HCT116 (cell line): ENCODE results near the gene AMTN. TPM values are rescaled to one million over a fixed set of nuclear protein-coding genes. Genes with fewer than 3 reads are reported as not detected.

ENCODE experiments used
- ATAC-seq: fragments of 200-7000 bp; cut with Tn5 transposase; 2 replicates; pipeline ENCODE4 v1.9.1; 2020; ENCODE audit warnings: mild to moderate bottlenecking, moderate library complexity
- BruUV-seq: library from RNA; stranded (reverse); fragments of 400-500 nt; replicated peaks from 2 replicates; lab custom pipeline; 2021; lab: Mats Ljungman, UMichigan
- CTCF ChIA-PET: fragments of 300-600 bp; sonication (Branson Sonifier 250); formaldehyde crosslinking; loops from one replicate; lab custom pipeline; 2021; ENCODE audit warnings: antibody characterized with exemption; lab: Charles Lee
- POLR2A ChIA-PET: fragments of 300-600, 350-600 bp; sonication (Branson Sonifier 250); formaldehyde crosslinking; loops from one replicate; lab custom pipeline; 2021; ENCODE audit warnings: antibody characterized with exemption; lab: Charles Lee
- RAD21 ChIA-PET, 2 experiments: fragments of 300-600 bp; sonication (Branson Sonifier 250); formaldehyde crosslinking; loops; one replicate each; lab custom pipeline; 2023; ENCODE audit warnings: low total read pairs in 2 of 2; ENCODE audit not compliant: uncharacterized antibody in 2 of 2, unreplicated experiment in 2 of 2, low non-redundant PET in 1 of 2; lab: Charles Lee
- DNase-seq: peaks from one replicate; pipeline ENCODE4 v3.0.0-alpha.2; 2010; ENCODE audit warnings: low read depth, low spot score
- H2AFZ ChIP-seq: fragments of 200-600 bp; shearing (Covaris generic), sonication (generic); 2 replicates; pipeline ENCODE4 v1.6.1; 2017; ENCODE audit warnings: low read depth, mixed run types, mixed read lengths, antibody characterized with exemption, low read length; ENCODE audit not compliant: poor library complexity, severe bottlenecking
- H3K27ac ChIP-seq: 2 replicates; pipeline ENCODE4 v1.5.1; 2012; ENCODE audit warnings: low read depth, low read length
- H3K27me3 ChIP-seq: fragments of 200-600 bp; sonication (generic); 2 replicates; pipeline ENCODE4 v1.6.1; 2016; ENCODE audit warnings: mixed run types, low read length, mixed read lengths; ENCODE audit not compliant: insufficient read depth
- H3K36me3 ChIP-seq, 2 experiments: fragments of 200-500 bp in 1 of 2; fragments of 200-600 bp in 1 of 2; sonication (Bioruptor generic) in 1 of 2; sonication (generic) in 1 of 2; 2 replicates each; pipeline versions ENCODE4 v1.5.1 to v1.6.1; 2014 to 2016; ENCODE audit warnings: low read length in 2 of 2, inconsistent platforms in 1 of 2, mixed read lengths in 1 of 2, mixed run types in 1 of 2; ENCODE audit not compliant: insufficient read depth in 2 of 2, control insufficient read depth in 1 of 2
- H3K4me1 ChIP-seq, 2 experiments: fragments of 200-600 bp in 1 of 2; sonication (generic) in 1 of 2; 2 replicates each; pipeline versions ENCODE4 v1.5.1 to v1.6.1; 2012 to 2017; ENCODE audit warnings: low read length in 2 of 2, inconsistent platforms in 1 of 2, mild to moderate bottlenecking in 1 of 2, mixed read lengths in 1 of 2, mixed run types in 1 of 2, moderate library complexity in 1 of 2; ENCODE audit not compliant: insufficient read depth in 2 of 2, control insufficient read depth in 1 of 2
- H3K4me2 ChIP-seq: fragments of 200-600 bp; sonication (generic); 2 replicates; pipeline ENCODE4 v1.6.1; 2017; ENCODE audit warnings: mixed run types, low read length, mixed read lengths
- H3K4me3 ChIP-seq, 2 experiments: fragments of 200-600 bp in 1 of 2; sonication (generic) in 1 of 2; replicated peaks in 1 of 2; 2 replicates each; pipeline ENCODE4 v1.5.1; 2011 to 2016; ENCODE audit warnings: low read length in 2 of 2, control low read depth in 1 of 2, low read depth in 1 of 2, mild to moderate bottlenecking in 1 of 2, mixed read lengths in 1 of 2, mixed run types in 1 of 2
- H3K79me2 ChIP-seq: fragments of 200-600 bp; sonication (generic); 2 replicates; pipeline ENCODE4 v1.6.1; 2017; ENCODE audit warnings: mild to moderate bottlenecking, mixed run types, low read length, moderate library complexity, mixed read lengths; ENCODE audit not compliant: insufficient read depth
- H3K9ac ChIP-seq: fragments of 200-600 bp; sonication (generic); 2 replicates; pipeline ENCODE4 v1.6.1; 2016; ENCODE audit warnings: low read length, mixed read lengths
- H3K9me2 ChIP-seq: fragments of 200-600 bp; sonication (generic), shearing (Covaris generic); 2 replicates; pipeline ENCODE4 v1.6.1; 2017; ENCODE audit warnings: mixed run types, mild to moderate bottlenecking, moderate library complexity; ENCODE audit not compliant: insufficient read depth
- H3K9me3 ChIP-seq, 2 experiments: fragments of 200-500 bp in 1 of 2; fragments of 200-600 bp in 1 of 2; sonication (Bioruptor generic) in 1 of 2; sonication (generic) in 1 of 2; 2 replicates each; pipeline ENCODE4 v1.6.1; 2014 to 2017; ENCODE audit warnings: low read length in 2 of 2, mixed read lengths in 2 of 2, inconsistent platforms in 1 of 2, low read depth in 1 of 2, mild to moderate bottlenecking in 1 of 2, mixed run types in 1 of 2, moderate library complexity in 1 of 2; ENCODE audit not compliant: control insufficient read depth in 1 of 2, insufficient read depth in 1 of 2
- H4K20me1 ChIP-seq: fragments of 200-600 bp; sonication (generic), shearing (Covaris generic); 2 replicates; pipeline ENCODE4 v1.6.1; 2017; ENCODE audit warnings: mixed run types, mild to moderate bottlenecking, moderate library complexity; ENCODE audit not compliant: insufficient read depth
- EGR1 ChIP-seq: IDR thresholded peaks from 2 replicates; pipeline ENCODE4 v1.6.1; 2012; ENCODE audit warnings: low read depth
- ELF1 ChIP-seq: IDR thresholded peaks from 2 replicates; pipeline ENCODE4 v1.6.1; 2012; ENCODE audit warnings: low read depth, borderline replicate concordance
- RAD21 ChIP-seq: IDR thresholded peaks from 2 replicates; pipeline ENCODE4 v1.6.1; 2012; ENCODE audit warnings: low read depth, mild to moderate bottlenecking
- SRF ChIP-seq: IDR thresholded peaks from 2 replicates; pipeline ENCODE4 v1.6.1; 2012; ENCODE audit warnings: low read depth
- ZNF274 ChIP-seq: fragments of 200-500 bp; sonication (Bioruptor generic); IDR thresholded peaks from 2 replicates; pipeline ENCODE4 v1.6.1; 2014; ENCODE audit warnings: mild to moderate bottlenecking, low read depth, low read length, inconsistent platforms
- intact Hi-C: fragments of 100-400 bp; cut with micrococcal nuclease; formaldehyde crosslinking; loops from 2 replicates; pipeline ENCODE4 v1.10.0; 2022
- total RNA-seq: library from RNA; stranded (reverse); gene quantifications from one replicate; pipeline ENCODE4 v1.2.1, GENCODE V29; 2021; ENCODE audit not compliant: unreplicated experiment
- TF ChIP-seq, protein P1 (sequence below): IDR thresholded peaks from 2 replicates; pipeline ENCODE4 v1.6.1; 2012
- TF ChIP-seq, protein P2 (sequence below), 3 experiments: fragments of 200-600 bp in 1 of 3; sonication (generic) in 1 of 3; IDR thresholded peaks in 2 of 3; conservative IDR thresholded peaks in 1 of 3; 2 replicates each; pipeline ENCODE4 v1.5.1; 2012 to 2017; ENCODE audit warnings: low read depth in 2 of 3, low read length in 2 of 3, antibody characterized with exemption in 1 of 3, borderline replicate concordance in 1 of 3, control low read depth in 1 of 3, mild to moderate bottlenecking in 1 of 3, mixed read lengths in 1 of 3, mixed run types in 1 of 3, moderate library complexity in 1 of 3; ENCODE audit not compliant: insufficient read depth in 1 of 3

Gene AMTN
- total RNA-seq, 1 experiment from 2014 or later: not detected

DNA sequence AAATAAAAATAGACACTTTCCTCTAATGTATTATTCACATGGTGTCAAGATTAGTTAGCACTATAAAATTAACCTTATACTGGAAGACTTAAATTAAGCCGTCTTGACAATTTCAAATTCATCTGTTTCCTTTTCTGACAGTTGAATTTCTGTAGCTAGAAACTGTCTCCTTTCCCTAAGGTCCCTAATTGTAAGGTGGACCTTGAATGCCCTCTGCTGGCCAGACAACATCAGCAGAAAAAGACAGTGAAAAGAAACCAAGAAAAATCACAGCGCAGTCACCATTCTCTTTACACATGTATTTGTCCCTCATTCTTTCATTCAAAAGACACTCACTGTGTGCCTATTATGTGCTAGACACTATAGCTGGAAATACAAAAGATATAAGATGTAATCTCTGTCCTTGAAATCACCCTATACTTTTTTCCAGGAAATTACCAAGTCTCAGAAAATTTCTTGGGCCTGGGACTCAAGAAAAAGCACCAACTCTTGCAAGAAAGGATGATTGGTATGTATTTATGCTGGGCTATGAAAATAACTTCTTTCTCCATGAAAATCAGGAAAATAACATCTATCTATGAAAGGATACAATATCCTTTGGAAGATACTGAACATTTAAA is 41.0 kb downstream of the AMTN start:
- Histone ChIP-seq H3K79me2 (no peaks in the 10 kb centered on the region), H3K9me3 (no peaks in the 10 kb centered on the region), H3K36me3 (no peaks in the 10 kb centered on the region), H3K9ac (no peak overlapping the region), H4K20me1 (no peaks in the 10 kb centered on the region), H3K27me3 (no peaks in the 10 kb centered on the region), H3K4me3 (no peak overlapping the region), H3K9me2 (no peaks in the 10 kb centered on the region), H2AFZ (peak overlapping the region; percentile 43), H3K4me1 (no peaks in the 10 kb centered on the region), H3K4me2 (peak overlapping the region; percentile 17; the same call in 1 of the 2 replicates), H3K27ac (no peak overlapping the region)
- POLR2A ChIA-PET: no interaction called here
- CTCF ChIA-PET: interaction anchor here (0.5 to 1.3 kb wide), 7 partner anchors 9 to 678 kb away, joined by 3 to 9 read pairs (median 5); no protein-coding TSS in a partner anchor
- ATAC-seq (peak; percentile 75), DNase-seq (peak; percentile 35)
- BruUV-seq: no TSS peak
- no peak for TF ChIP-seq SRF
- no peak for TF ChIP-seq ELF1
- peak; percentile 84 for TF ChIP-seq RAD21
- TF ChIP-seq ZNF274: no peak
- no peak for TF ChIP-seq EGR1
- TF ChIP-seq, protein P1, sequence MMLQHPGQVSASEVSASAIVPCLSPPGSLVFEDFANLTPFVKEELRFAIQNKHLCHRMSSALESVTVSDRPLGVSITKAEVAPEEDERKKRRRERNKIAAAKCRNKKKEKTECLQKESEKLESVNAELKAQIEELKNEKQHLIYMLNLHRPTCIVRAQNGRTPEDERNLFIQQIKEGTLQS: no peak
- TF ChIP-seq, protein P2, sequence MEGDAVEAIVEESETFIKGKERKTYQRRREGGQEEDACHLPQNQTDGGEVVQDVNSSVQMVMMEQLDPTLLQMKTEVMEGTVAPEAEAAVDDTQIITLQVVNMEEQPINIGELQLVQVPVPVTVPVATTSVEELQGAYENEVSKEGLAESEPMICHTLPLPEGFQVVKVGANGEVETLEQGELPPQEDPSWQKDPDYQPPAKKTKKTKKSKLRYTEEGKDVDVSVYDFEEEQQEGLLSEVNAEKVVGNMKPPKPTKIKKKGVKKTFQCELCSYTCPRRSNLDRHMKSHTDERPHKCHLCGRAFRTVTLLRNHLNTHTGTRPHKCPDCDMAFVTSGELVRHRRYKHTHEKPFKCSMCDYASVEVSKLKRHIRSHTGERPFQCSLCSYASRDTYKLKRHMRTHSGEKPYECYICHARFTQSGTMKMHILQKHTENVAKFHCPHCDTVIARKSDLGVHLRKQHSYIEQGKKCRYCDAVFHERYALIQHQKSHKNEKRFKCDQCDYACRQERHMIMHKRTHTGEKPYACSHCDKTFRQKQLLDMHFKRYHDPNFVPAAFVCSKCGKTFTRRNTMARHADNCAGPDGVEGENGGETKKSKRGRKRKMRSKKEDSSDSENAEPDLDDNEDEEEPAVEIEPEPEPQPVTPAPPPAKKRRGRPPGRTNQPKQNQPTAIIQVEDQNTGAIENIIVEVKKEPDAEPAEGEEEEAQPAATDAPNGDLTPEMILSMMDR (IDR thresholded peaks at IDR 0.05 in 2 of 3, conservative IDR thresholded peaks at IDR 0.05 in 1 of 3; ENCODE audit: borderline replicate concordance in 1 of 3, insufficient read depth in 1 of 3, low read depth in 2 of 3, low read length in 2 of 3): peak; percentile 60 to 93 (median 80)
- RAD21 ChIA-PET: no interaction called here
- intact Hi-C loops: loop anchor here (1.0 to 10.0 kb wide), 6 partner anchors 55 to 870 kb away; no protein-coding TSS in a partner anchor
